Stimulated activated CD8-positive, alpha-beta memory T cell treated with anti-CD3 and anti-CD28 coated beads, Interleukin-12 subunit alpha, Interleukin-12 subunit beta, amount 100 ng/mL, for 24 hours (primary cell): ENCODE results near the gene MYH13.

Experiments
- DNase-seq: peaks from one replicate; pipeline ENCODE4 v3.0.0-alpha.2; 2020; ENCODE audit errors: extremely low read depth

MYH13 gene

DNA sequence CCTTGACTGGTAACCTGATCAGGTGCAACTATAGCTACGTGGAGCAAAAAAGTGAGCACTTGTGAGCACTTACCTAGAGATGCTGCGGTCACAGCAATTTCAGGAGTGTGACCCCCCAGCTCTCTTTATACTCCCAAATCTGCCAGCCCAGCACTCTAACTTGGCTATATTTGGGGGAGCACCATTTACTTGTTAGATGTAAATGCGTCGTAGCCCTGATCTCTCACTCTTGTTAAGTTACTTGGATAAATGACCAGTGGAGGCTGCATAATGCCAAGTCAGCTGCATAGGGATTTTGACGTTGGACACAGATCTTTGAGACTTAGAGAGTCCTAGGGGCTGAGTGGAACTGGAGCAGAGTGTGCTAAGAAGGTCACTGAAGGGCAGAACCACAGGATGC is at the start of gene MYH13:
TSS of gene MYH13 (minus strand) at position 101 of the 400 bp plus-strand sequence. CDS start 8,476 bp downstream, outside the sequence.
- no peak for DNase-seq

DNA sequence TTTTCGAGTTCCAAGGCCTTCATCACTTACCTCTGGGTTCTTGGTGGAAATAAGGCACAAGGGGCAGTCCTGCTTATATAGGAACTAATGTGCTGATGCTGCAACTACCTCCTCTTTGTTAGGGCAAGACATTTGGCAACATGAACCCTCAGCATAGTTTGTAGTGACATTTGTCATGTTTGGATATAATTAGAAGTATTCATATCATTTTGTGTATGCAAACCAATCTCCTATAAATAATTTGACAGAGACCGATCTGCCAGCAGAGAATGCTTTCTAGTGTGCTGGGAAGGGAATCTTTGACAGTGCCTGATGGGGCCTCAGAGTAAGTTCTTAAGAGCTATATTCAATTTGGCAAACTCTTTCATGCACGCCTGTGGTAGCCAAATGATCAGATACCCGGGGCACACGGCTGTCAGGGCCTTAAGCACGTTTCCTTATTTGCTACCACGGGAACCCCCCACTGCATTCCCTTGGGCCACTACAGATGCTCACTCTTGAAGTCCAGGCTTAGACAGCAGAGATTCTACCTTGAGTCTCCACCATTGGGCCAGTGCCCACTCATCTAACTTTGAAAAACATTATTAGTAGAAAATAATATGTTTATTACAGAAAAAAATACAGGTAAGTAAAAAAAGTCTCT is 49.2 kb upstream of the MYH13 start, which contains the start of gene MYH8:
TSS of gene MYH8 (minus strand) at position 51 of the 643 bp plus-strand sequence. CDS start 1,723 bp downstream, outside the sequence.
- no peak for DNase-seq

DNA sequence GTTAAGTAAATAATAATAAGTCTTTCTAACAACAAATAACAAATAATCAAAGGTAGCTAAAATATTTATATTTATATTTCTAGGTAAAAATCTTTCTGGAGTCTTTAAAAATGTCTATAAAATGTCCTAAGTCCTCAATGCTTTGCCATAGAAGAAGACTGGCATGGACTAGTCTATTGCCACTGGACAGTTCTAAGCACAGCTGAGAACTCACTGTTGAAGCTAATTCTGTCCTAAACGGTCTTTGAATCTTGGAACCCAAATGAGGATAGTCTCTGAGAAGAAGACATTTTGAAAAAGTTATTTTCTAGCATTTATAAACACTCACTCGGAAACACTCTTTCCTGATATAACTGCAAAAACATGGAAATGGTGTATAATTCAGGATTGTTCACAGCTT is 48.4 kb upstream of the MYH13 start:
- DNase-seq = no peak

DNA sequence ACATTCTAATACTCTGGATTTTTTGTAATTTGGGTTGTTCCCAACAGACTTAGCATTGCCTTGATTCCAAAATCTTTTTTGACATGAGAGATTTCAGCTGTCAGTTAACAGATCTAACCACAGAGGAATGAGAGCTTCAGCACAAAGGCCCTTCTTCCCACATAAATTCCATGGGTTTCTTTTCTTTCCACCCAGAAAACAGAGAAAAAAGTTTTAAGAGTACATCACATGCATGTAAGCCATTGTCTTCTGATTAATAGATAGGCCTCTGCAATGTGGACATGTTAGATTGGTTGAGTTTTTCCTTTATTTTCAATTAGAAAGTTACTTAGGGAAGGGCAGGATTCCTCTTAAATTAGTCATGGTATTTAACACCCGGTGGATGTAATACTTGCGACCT is 48.0 kb upstream of the MYH13 start:
- DNase-seq = no peak

DNA sequence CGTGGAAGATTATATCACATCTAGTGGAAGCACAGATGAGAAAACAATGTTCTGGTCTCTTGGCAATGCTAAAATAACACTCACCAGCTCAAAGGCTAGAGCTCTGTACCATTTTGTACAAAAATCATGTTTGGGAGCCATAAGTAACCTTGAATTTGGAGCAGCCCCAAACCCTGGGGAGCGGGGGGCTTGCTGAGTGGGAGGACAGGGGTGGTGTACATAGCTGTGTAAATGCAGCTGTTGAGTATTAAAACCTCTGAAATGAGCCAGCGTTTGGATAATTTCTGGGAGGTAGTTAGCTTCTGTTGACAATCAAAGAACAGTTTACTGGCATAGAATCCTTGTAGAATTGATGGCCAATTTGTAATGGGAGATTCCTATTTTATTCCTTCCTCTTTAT is 44.6 kb upstream of the MYH13 start:
- DNase-seq = no peak

DNA sequence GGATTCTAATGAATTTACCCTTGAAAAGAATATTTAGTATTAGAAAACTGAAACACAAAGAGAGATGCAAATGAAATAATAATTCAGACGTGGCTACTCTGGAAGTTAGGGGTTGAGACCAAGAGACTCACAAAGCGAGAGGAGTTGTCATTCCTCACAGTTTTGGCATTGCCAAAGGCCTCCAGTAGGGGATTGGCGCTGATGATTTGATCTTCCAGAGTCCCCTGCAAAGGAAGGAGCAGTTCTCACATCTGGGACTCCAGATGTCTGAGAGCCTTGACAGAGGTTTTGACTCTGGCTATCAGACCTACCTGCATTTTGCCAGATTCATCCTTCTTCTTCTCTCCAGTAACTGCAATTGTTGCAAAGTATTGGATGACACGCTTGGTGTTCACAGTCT is 42.4 kb upstream of the MYH13 start:
- no peak for DNase-seq

- no peak for DNase-seq
These were observed 30.8 kb upstream of the MYH13 start for GRCh38 chr17:10403589-10403988.

DNA sequence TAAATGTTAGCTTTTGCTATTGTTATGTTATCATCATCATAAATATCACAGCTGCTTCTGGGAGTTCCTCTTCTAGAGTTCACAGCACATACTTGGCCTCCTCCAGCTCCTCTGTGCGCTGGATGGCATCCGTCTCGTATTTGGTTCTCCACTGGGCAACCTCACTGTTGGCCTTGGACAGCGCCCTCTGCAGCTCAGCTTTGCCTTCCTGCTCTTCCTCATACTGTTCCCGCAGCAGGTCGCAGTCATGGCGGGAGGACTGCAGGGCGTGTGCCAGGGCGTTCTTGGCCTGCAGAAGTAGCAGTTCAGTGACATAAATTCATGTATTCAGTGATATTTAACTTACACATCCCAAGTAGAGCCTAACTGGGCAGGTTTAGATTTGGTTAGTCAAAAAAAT is 25.5 kb upstream of the MYH13 start:
- DNase-seq = no peak

GRCh38 chr17:10396524-10397163 is 23.8 kb upstream of the MYH13 start:
- no peak for DNase-seq

- DNase-seq = no peak
These were observed 21.5 kb upstream of the MYH13 start for GRCh38 chr17:10394201-10394887.

DNA sequence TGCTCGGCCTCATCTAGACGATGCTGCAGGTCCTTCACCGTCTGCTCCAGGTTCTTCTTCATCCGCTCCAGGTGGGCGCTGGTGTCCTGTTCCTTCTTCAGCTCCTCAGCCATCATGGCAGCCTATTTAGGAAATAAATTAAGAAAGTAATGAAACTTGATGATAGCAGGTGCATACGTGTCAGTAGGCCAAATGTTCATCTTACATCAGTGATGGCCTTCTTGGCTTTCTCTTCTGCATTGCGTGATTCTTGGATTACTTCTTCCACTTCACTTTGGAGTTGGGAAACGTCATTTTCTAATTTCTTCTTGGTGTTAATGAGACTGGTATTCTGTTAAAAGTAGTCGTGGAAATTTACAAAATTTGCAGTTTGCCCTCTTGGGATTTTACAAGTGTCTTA is 20.1 kb upstream of the MYH13 start:
- no peak for DNase-seq

GRCh38 chr17:10385871-10386270 is 13.1 kb upstream of the MYH13 start:
- DNase-seq = no peak

GRCh38 chr17:10384175-10384574 is 11.4 kb upstream of the MYH13 start:
- DNase-seq = no peak

DNA sequence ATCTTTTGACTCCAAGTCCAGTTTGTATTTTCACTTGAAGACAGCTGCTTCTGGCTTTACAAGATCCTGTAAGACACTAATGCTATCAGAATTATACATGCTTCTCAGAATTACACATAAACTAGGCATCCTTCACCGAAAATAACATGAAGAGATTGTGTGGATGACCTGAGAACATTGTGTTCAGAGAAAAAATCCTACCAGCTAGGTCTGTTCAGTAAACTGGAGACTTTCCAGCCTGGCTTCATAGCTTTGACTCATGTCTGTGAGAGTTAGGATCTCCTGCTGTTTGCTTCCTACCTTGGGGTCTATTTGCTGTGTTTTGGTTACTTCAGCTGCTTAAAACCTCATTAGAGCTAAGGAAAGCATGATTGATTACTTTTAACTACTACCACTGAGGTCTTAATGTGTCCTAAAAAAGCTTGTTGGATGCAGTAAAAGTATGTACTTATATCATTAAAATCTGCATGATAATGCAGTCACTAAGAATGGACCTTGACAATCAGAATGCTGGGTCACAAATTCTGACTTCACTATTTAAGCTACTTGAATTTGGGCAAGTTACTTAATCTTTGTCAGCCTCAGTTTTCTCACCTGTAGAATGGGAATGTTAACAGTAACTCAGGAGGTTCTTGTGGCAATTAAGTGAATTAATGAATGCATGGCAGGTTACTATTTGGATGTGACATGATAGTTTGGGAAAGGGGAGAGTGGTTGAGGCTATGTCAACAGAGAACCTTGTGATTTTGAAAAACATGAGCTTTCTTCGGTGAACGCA is 8.0 kb upstream of the MYH13 start:
- no peak for DNase-seq

- no peak for DNase-seq
These were observed 2.7 kb downstream of the MYH13 start for GRCh38 chr17:10370016-10370608.

DNA sequence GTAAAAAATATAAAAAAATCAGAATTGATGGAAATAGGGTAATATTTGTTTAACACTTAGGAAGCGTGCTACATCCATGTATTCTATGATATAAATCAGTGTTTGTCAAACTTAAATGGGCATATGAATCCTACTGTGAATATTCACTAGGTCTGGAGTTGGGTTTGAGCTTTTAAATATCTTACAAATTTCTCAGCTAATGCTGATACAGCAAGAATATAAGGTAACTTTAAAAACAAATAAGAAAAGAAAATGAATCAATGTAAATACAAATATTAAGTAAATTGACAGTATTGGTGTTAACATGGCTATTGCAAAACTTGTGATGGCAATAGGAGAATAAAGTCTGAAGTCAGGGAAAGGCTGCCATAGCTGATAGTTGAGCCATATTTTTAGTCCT is 3.6 kb downstream of the MYH13 start:
- no peak for DNase-seq

- no peak for DNase-seq
These were observed 4.2 kb downstream of the MYH13 start for GRCh38 chr17:10368561-10368960.

- no peak for DNase-seq
These were observed 12.2 kb downstream of the MYH13 start for GRCh38 chr17:10360578-10360977.

DNA sequence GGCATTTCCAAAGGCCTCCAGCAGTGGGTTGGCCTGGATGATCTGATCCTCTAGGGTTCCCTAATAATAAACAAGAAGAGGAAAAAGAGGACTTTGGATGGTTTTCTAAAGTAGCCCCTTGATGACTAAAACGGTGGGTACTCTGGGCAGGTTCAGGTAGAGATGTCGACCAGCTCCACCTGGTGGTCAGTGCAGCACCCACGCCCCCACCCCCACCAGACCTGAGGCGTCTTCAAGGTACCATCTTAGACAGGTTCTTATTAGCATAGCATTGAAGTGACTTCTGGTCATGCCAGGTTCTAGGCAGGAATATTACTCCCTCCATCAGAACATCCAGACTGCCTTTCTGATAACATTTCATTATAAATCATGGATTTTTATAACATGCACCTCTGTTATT is 15.0 kb downstream of the MYH13 start:
- DNase-seq = no peak

DNA sequence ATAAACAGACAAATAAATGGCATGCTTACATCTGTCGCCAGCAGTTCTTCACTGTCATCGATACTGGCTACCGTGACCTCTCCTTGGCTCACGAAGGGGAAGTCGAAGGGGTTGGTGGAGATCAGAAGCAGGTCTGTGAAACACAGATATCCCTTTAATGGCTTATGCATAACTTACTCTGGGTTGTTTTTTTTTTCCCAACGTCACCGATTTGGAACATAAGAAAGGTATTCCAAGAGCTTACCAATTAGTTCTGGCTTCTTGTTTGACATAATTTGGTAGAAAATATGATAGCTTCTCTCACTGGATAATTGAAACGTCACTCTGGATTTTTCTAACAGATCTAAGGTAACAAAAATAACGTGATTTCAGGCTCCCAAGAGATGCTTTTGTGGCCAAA is 18.2 kb downstream of the MYH13 start:
- DNase-seq = no peak

GRCh38 chr17:10352893-10353292 is 19.9 kb downstream of the MYH13 start:
- no peak for DNase-seq

- no peak for DNase-seq
These were observed 23.4 kb downstream of the MYH13 start for GRCh38 chr17:10349403-10349802.
